PC-3 (cell line): ENCODE measurements around the gene PIK3C3.

Experiments
- EZH2 ChIP-seq: fragments of 300-600 bp; sonication (generic); IDR thresholded peaks from one replicate; pipeline ENCODE4 v1.6.1; 2017; ENCODE audit warnings: antibody characterized with exemption, mild to moderate bottlenecking, low read length; ENCODE audit not compliant: unreplicated experiment
- TF ChIP-seq, protein P1 (sequence below): fragments of 300-600 bp; sonication (generic); conservative IDR thresholded peaks from 2 replicates; pipeline ENCODE4 v1.5.1; 2017; ENCODE audit warnings: antibody characterized with exemption, low read depth, mild to moderate bottlenecking, low read length

DNA sequence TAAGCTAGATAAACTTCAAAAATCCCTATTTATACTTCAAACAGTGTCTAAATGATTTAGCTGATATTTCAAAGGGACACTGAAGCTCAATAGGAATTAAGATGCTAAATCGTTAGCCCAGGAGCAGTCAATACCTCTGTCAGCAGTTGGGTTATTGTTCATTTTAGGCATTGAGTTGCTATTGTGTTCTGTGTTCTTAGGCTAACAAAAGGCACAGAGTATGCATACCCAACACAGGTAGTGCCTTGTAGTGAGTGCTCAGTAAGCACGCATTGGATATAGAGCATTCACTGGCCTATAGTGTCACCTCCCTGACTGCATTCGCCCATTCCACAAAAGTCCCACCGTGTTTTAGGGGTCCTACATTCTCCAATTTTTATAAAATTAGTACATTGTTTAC is 152.3 kb downstream of the PIK3C3 start:
- TF ChIP-seq EZH2 = no peak
- TF ChIP-seq, protein P1, sequence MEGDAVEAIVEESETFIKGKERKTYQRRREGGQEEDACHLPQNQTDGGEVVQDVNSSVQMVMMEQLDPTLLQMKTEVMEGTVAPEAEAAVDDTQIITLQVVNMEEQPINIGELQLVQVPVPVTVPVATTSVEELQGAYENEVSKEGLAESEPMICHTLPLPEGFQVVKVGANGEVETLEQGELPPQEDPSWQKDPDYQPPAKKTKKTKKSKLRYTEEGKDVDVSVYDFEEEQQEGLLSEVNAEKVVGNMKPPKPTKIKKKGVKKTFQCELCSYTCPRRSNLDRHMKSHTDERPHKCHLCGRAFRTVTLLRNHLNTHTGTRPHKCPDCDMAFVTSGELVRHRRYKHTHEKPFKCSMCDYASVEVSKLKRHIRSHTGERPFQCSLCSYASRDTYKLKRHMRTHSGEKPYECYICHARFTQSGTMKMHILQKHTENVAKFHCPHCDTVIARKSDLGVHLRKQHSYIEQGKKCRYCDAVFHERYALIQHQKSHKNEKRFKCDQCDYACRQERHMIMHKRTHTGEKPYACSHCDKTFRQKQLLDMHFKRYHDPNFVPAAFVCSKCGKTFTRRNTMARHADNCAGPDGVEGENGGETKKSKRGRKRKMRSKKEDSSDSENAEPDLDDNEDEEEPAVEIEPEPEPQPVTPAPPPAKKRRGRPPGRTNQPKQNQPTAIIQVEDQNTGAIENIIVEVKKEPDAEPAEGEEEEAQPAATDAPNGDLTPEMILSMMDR = no peak
